CD4-positive, alpha-beta T cell treated with Interleukin-1 beta for 1 hour (primary cell): ENCODE results near the gene PGRMC1.
"Not testable (repeated sequence)": the region's sequence is repeated elsewhere in the genome, so short reads cannot be mapped to it uniquely, and the experiment has no call there.

ENCODE experiments used
- DNase-seq, 2 donors: peaks; one replicate each; pipeline ENCODE4 v3.0.0-alpha.2; 2020 to 2022

PGRMC1 gene

DNA sequence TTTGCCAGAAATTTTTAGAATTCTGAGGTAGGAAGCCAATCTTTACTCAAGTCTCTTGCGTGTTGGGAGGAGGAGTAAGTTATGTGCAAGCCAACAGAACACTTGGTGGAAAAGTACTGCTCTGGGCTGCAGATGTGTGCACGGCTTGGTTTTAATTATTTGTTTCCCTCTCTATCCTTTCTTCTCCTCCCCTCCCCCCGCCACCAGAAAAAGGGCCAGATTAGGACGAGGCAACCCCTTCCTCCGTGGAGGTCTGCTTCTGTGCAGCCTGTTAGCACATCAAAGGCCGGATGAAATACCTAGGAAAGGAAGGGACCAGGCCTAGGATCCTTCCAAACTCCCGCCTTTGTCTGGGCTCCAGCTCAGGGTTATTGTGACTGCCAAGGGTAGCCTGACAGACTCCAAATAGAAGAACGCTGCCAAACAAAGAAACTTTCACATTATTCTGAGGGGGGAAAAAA lies 1.0 kb upstream of the PGRMC1 start:
- DNase-seq, result no peak

DNA sequence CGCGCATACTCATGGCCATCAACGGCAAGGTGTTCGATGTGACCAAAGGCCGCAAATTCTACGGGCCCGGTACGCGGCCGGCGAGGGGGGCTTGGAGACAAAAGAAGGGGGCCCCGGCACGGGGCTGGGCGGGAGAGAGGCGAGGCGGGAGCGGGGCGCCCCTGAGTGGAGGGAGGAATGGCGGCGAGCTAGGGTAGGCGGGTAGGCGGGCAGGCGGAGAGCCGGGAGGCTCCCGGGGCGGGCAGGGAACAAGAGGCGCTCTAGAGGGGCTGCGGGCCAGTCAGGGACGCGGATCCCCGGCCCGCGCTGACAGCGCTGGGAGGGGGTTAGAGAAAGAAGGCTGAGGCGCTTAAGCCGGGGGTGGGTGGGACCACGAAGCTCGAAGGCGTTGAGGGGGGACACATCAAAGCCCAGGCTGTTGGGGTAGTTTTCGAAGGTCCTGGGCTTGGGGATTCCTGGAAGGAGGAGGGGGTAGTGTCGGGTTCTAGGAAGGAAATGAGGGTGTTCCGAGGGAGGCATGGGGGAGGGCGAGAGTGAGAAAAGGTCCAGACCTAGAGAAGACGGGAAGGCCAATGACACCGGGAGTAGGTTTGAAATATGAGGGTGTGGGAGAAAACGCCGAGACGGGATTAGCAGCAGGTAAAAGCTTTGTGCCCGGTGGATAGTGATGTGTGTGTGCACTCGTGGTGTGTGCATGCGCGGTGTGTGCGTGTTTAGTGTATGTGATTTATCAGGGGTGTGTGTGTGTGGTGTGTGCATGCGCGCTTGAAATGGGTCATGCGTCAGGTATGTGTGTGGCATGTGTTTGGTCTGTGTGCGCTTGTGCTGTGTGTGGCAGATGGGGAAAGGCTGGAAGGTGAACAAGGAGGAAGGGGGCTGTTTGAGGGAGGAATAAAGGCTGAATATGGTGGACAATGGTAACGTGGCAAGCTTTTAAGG lies 807 bp downstream of the PGRMC1 start:
- peak; percentile 11 to 14 for DNase-seq

- no peak for DNase-seq
Observed at GRCh38 chrX:119237562-119237942, 1.5 kb downstream of the PGRMC1 start.

- DNase-seq, result no peak
Observed at GRCh38 chrX:119238557-119238956, 2.5 kb downstream of the PGRMC1 start.

DNA sequence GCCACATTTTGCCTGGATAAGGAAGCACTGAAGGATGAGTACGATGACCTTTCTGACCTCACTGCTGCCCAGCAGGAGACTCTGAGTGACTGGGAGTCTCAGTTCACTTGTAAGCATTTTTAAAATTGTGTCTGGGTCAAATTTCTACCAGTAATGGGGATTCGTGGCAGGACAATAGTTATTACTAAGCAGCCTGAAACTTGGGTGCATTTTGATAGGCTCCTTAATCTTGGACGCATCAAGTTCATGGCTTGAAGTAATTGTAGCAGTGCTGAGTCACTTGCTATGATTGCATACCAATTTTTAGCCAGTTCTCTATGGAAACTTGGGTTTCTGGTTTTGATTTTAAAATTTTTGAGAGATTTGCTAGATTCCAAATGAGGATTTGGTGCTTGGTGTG lies 4.3 kb downstream of the PGRMC1 start:
- no peak for DNase-seq

GRCh38 chrX:119247702-119248101 lies 11.6 kb downstream of the PGRMC1 start:
- no peak for DNase-seq

GRCh38 chrX:119249891-119250290 lies 13.8 kb downstream of the PGRMC1 start:
- no peak for DNase-seq

DNA sequence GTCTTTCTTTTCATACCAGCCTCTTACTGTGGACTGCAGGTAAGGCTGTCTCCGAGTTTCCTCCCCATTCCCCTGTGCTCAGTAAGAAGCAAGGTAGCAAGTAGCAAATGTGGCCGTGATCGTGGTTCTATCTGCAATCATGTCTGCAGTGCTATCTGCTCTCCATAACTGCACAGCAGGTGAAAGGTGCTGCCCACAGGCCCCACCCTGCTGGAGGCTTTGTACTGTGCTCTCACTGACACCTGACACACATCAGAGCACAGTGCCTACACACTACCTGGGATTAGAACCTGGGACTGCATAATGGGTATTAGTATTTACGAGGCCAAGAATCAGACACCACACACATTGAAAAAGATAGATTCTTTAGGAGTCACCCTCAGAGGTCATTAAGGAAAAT lies 15.3 kb downstream of the PGRMC1 start:
- no peak for DNase-seq

GRCh38 chrX:119252716-119253115 lies 16.6 kb downstream of the PGRMC1 start:
- no peak for DNase-seq

- peak in 1 of 2 donors; percentile 19 for DNase-seq
Observed at GRCh38 chrX:119266364-119266995, 30.4 kb downstream of the PGRMC1 start.

DNA sequence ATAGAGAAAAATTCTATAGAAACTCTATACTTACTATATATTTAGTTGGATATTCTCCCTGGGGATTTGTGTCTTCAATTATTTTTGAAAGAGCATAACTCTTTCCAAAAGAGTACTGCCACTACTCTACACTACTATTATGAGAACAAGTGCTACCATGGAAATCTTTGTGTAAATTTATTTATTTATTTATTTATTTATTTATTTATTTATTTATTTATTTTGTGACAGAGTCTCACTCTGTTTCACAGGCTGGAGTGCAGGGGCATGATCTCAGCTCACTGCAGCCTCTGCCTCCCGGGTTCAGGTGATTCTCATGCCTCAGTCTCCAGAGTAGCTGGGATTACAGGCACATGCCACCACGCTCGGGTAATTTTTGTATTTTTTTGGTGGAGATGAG lies 31.0 kb downstream of the PGRMC1 start:
- not testable (repeated sequence) for DNase-seq

DNA sequence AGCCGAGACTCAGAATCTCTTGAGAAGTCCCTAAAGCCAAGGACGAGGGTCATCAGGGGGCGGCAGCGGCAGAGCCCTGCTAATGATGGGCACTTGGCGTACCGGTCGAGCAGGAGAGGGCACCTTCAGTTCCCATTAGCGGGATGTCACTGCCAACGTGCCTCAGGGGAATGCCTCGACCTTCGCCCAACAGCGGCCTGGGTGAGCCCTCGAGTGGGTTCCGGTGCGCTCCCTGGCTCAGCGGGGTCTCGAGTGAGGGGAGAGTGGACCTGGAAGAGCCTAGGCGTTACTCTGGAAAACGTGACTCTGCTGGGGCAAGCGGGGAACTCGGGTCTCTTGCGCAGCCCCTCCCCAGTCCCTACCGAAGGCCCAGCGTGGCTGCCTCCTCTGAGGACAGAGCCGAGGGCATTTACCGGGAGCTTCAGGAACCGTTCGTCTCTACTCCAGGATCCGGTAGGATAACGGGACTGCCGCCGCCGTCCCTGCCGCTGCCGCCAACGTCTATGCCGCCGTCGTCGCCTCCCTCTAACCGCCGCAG lies 36.9 kb downstream of the PGRMC1 start:
- DNase-seq, result no peak

DNA sequence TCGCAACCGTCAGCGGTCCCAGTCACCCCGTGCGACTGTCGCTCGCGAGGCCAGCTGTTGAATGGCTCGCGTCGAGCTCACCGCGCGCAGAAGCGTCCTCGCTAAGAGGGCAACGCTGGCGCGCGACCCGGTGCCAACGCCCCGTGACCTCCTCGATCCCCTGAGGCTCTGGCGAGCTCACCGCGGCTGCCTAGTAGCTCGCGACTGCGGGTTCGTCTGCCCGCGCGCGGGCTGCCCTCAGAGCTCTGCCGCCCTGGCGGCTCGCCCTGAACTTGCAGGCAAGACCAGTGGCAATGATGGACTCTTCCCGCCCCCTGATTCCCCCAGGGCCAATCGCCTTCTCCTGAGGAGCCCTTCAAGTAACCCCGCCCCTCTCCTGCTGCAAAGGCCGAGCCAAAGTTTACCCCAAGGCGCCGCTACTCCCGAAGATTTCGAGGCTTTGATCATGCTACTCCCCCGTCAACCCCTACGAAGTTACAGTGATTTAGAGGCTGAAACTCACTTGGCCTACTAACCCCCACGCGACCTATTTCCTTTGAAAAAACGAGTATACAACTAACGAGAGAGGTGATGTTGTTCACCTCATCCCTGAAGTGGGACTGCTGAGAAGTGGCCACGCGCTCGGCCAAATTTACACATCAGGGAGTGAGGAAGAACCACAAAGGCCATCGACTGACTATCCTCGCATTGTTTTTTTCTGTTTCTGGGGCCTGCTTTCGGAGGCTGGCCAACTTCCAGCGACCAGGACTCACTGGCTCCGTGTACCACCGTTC lies 37.5 kb downstream of the PGRMC1 start:
- DNase-seq, result peak; percentile 55 to 63

DNA sequence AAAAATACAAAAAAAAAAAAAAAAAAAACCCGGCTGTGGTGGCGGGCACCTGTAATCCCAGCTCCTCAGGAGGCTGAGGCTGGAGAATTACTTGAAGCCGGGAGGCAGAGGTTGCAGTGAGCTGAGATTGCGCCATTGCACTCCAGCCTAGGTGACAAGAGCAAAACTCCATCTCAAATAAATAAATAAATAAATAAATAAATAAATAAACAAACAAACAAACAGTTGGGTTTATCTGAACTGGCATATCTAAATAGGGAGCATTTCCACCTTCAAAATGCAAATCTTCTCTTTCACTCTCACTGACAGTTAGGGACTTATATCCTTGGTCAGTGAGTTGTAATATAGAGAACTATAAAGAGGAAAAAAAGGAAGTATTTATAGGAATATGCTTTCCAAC lies 46.3 kb downstream of the PGRMC1 start:
- not testable (repeated sequence) for DNase-seq

- DNase-seq, result no peak
Observed at GRCh38 chrX:119288890-119289393, 52.9 kb downstream of the PGRMC1 start.

DNA sequence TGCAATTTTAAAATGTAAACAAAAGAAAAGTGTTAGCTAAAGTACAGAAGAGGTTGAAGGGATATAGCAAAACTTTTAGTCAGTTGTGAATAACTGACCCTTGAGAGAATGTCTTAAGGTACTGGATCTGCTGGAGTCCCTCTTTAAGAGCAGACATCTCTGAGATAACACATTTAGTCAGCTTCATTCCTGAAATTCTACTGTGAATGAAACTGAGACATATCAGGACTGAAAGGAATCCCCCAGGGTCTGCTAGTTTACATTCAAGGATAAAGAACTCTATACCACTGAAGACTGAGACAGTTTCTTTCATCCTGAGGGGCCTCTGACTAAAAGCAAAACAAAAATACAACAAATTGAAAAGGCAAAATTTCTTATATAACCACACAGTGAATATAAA lies 54.4 kb downstream of the PGRMC1 start:
- no peak for DNase-seq

DNA sequence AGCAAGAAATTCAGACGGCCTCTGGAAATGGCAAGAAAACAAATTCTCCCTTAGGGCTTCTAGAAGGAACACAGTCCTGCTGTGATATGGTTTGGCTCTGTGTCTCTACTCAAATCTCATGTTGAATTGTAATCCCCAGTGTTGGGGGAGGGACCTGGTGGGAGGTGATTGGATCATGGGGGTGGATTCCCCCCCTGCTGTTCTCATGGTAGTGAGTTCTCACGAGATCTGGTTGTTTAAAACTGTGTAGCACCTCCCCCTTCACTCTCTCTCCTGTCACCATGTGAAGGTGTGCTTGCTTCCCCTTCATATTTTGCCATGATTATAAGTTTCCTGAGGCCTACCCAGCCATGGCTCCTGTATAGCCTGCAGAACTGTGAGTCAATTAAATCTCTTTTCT lies 55.2 kb downstream of the PGRMC1 start:
- not testable (repeated sequence) for DNase-seq

DNA sequence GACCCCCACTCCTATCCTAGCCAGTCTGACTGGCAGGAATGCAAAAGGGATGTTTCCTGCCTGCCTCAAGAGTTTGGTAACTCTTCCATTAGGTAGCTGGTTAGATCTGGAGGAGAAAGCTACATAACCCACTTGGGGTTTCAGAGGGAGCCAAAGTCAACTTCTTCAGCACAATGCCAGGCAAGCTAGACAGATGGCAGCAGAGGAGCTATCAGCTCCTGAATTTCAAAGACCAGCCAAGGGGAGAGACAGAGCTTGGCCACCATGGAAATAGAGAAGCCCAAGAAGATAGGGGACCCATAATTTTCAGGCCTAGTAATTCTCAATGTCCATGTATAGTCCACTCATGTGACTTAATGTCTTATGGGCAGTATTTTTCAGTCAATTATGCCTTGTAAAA lies 56.4 kb downstream of the PGRMC1 start:
- DNase-seq, result no peak
